ENCODE measurements around the gene TPX2.
A peak's percentile ranks its signal among the peaks of the same experiment; 100 is the strongest.

TPX2 gene

DNA sequence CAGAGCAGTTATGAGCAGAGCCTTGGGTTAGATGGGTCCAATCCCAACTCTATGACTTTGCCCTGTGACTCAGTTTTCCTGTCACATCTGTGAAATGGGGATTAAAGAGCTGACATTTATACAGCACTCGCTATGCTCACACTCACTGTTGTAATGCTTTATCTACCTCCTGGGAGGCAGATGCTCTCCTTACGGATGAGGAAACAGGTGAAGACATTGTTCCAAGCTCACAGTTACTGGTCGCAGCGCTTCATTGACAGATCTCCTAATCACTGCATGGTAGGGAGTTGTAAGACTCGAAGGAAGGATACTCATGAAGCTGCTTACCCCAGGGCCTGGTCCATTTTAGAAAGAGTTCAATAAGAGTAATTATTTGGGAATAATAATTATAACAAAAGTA, 77.1 kb downstream of the TPX2 start:
- Histone ChIP-seq H3K9me3 (no peaks in the 10 kb centered on the region), H3K4me3 (no peak overlapping the region), H3K27ac (peak overlapping the region; percentile 83 to 87), H3K4me1 (peaks cover 0 to 74% (median 54%) of the 10 kb centered on the region in 4 donors), H3K36me3 (no peaks in the 10 kb centered on the region), H3K27me3 (no peaks in the 10 kb centered on the region)
- DNase-seq: no peak
- intact Hi-C loops (cut with DNase I; ENCODE audit: low total_unique reads): loop anchor here (10.0 kb wide), 1 partner anchor 71 kb away; no protein-coding TSS in a partner anchor
- TF ChIP-seq, protein P1, sequence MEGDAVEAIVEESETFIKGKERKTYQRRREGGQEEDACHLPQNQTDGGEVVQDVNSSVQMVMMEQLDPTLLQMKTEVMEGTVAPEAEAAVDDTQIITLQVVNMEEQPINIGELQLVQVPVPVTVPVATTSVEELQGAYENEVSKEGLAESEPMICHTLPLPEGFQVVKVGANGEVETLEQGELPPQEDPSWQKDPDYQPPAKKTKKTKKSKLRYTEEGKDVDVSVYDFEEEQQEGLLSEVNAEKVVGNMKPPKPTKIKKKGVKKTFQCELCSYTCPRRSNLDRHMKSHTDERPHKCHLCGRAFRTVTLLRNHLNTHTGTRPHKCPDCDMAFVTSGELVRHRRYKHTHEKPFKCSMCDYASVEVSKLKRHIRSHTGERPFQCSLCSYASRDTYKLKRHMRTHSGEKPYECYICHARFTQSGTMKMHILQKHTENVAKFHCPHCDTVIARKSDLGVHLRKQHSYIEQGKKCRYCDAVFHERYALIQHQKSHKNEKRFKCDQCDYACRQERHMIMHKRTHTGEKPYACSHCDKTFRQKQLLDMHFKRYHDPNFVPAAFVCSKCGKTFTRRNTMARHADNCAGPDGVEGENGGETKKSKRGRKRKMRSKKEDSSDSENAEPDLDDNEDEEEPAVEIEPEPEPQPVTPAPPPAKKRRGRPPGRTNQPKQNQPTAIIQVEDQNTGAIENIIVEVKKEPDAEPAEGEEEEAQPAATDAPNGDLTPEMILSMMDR (IDR thresholded peaks at IDR 0.05): no peak

DNA sequence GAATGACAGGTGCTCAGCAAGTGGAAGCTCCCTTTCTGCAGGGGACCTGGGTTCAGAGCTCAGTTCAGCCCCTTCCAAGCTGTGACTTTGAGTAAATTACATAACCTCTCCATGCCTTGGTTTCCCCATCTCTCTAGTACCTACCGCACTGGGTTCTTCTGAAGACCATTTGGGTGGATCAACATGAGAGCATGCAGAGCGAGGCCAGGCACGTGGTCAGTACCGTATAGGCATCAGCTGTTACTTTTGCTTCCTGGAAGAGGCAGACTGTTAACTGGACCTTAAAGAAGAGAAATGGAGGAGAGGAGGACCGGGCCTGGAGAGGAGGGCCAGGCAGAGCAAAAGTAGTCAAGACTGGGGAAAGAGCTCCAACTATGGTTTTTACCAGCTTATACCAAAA, 78.4 kb downstream of the TPX2 start:
- H3K4me3 ChIP-seq: no peak overlapping the region
- peak in 1 of 2 donors; percentile 49 for DNase-seq
- peak overlapping the region in 1 of 2 donors; percentile 83 for H3K27ac ChIP-seq
- H3K27me3 ChIP-seq: no peaks in the 10 kb centered on the region
- no peaks in the 10 kb centered on the region for H3K9me3 ChIP-seq
- TF ChIP-seq, protein P1 (IDR thresholded peaks at IDR 0.05): no peak
- intact Hi-C loops (cut with DNase I; ENCODE audit: low total_unique reads): loop anchor here (10.0 kb wide), 1 partner anchor 73 kb away; no protein-coding TSS in a partner anchor
- H3K36me3 ChIP-seq: no peaks in the 10 kb centered on the region
- H3K4me1 ChIP-seq: peaks cover 0 to 74% (median 49%) of the 10 kb centered on the region in 4 donors

GRCh38 chr20:31818376-31818908, 79.4 kb downstream of the TPX2 start:
- TF ChIP-seq, protein P1 (IDR thresholded peaks at IDR 0.05): no peak
- intact Hi-C loops (cut with DNase I; ENCODE audit: low total_unique reads): loop anchor here (10.0 kb wide), 1 partner anchor 74 kb away; no protein-coding TSS in a partner anchor
- no peaks in the 10 kb centered on the region for H3K27me3 ChIP-seq
- no peaks in the 10 kb centered on the region for H3K36me3 ChIP-seq
- peaks cover 0 to 73% (median 49%) of the 10 kb centered on the region in 4 donors for H3K4me1 ChIP-seq
- no peaks in the 10 kb centered on the region for H3K9me3 ChIP-seq
- no peak overlapping the region for H3K4me3 ChIP-seq
- DNase-seq: peak in 1 of 2 donors; percentile 64
- H3K27ac ChIP-seq: peak overlapping the region; percentile 34 to 80

DNA sequence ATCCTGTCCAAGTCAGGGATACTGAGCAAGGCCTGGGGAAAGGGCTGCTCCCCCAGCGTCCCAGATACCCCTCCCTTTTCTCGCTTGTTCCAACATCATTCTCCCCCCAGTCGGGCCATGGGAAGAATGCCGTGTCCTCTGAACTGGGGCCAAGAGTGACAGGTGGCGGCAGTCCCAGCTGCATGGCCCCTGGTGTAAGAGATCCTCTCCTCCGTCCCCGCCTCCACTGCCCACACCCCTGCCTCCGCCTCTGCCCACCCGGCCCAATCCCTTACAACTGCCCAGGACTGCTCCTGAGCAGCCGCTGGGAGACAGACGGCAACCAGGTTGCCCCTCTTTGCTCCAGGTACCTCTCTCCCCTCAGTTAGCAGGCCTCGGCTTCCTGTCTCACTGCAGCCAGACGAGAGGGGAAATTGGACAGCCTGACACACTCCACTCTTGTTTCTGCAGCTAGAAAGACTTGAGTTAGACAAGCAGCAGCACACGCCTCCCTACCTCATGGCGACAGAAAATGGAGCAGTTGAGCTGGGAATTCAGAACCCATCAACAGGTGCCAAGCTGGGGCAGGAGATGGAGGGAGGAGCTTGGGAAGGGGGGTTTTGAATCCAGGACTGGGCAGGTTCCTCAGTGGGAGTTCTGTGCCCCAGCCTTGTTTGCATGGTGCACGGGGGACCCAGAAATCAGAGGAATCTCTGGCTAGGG, 80.1 kb downstream of the TPX2 start, which contains the start of gene MYLK2:
TSS of gene MYLK2 (plus strand) at position 274 of the 702 bp plus-strand sequence. CDS start at position 499, 225 bp downstream.
- peak in 1 of 2 donors; percentile 72 for DNase-seq
- peaks cover 0 to 73% (median 46%) of the 10 kb centered on the region in 4 donors for H3K4me1 ChIP-seq
- TF ChIP-seq, protein P1 (IDR thresholded peaks at IDR 0.05): no peak
- no peaks in the 10 kb centered on the region for H3K36me3 ChIP-seq
- H3K27ac ChIP-seq: peak within 1 kb of the TSS; percentile 34 to 80
- H3K9me3 ChIP-seq: no peaks in the 10 kb centered on the region
- intact Hi-C loops (cut with DNase I; ENCODE audit: low total_unique reads): loop anchor here (10.0 kb wide), 1 partner anchor 74 kb away; no protein-coding TSS in a partner anchor
- no peaks in the 10 kb centered on the region for H3K27me3 ChIP-seq
- H3K4me3 ChIP-seq: no peak within 1 kb of the TSS

DNA sequence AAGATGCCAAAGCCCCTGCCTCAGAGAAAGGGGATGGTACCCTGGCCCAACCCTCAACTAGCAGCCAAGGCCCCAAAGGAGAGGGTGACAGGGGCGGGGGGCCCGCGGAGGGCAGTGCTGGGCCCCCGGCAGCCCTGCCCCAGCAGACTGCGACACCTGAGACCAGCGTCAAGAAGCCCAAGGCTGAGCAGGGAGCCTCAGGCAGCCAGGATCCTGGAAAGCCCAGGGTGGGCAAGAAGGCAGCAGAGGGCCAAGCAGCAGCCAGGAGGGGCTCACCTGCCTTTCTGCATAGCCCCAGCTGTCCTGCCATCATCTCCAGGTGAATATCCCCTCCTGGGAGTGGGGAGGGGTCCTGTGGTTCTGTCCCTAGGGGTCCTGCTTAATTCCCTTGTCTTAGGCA, 81.1 kb downstream of the TPX2 start:
- TF ChIP-seq, protein P1 (IDR thresholded peaks at IDR 0.05): no peak
- peak in 1 of 2 donors; percentile 59 for DNase-seq
- intact Hi-C loops (cut with DNase I; ENCODE audit: low total_unique reads): loop anchor here (5.0 to 10.0 kb wide), 3 partner anchors 135 to 212 kb away; partner anchors contain the start of gene PDRG1
- Histone ChIP-seq H3K4me1 (peaks cover 0 to 72% (median 44%) of the 10 kb centered on the region in 4 donors), H3K27ac (peak overlapping the region in 1 of 2 donors; percentile 80), H3K27me3 (no peaks in the 10 kb centered on the region), H3K9me3 (no peaks in the 10 kb centered on the region), H3K4me3 (no peak overlapping the region), H3K36me3 (no peaks in the 10 kb centered on the region)

Measured in tibial artery (tissue), 4 donors.